WTC11 (cell line): Measurements from ENCODE around the gene WDSUB1. TPM values are rescaled to one million over a fixed set of nuclear protein-coding genes. Genes with fewer than 3 reads are reported as not detected.

ENCODE experiments used
- ATAC-seq: fragments of 200-7000 bp; cut with Tn5 transposase; 2 replicates; pipeline ENCODE4 v1.10.0; 2021; ENCODE audit warnings: mild to moderate bottlenecking, moderate library complexity
- CTCF ChIA-PET: fragments of 300-600 bp; sonication (Branson Sonifier 250); formaldehyde crosslinking; loops from one replicate; lab custom pipeline; 2021; ENCODE audit warnings: antibody characterized with exemption; lab: Charles Lee
- POLR2A ChIA-PET: fragments of 350-600 bp; sonication (Branson Sonifier 250); formaldehyde crosslinking; loops from one replicate; lab custom pipeline; 2021; ENCODE audit warnings: antibody characterized with exemption; lab: Charles Lee
- DNase-seq: peaks from one replicate; pipeline ENCODE4 v3.0.0; 2021; ENCODE audit warnings: low spot score
- H3K27ac Mint-ChIP-seq: 2 replicates; pipeline ENCODE4 v1.8.0; 2021; ENCODE audit warnings: mixed read lengths
- H3K27me3 Mint-ChIP-seq: 2 replicates; pipeline ENCODE4 v1.8.0; 2021; ENCODE audit warnings: low read depth, mild to moderate bottlenecking, moderate library complexity, mixed read lengths
- H3K36me3 Mint-ChIP-seq: 2 replicates; pipeline ENCODE4 v1.8.0; 2021; ENCODE audit warnings: mixed read lengths
- H3K4me1 Mint-ChIP-seq: 2 replicates; pipeline ENCODE4 v1.8.0; 2022; ENCODE audit warnings: mixed read lengths
- H3K4me3 Mint-ChIP-seq: 2 replicates; pipeline ENCODE4 v1.8.0; 2021; ENCODE audit warnings: mild to moderate bottlenecking, moderate library complexity, mixed read lengths
- H3K9me3 Mint-ChIP-seq: 2 replicates; pipeline ENCODE4 v1.8.0; 2021; ENCODE audit warnings: mixed read lengths
- ETV6 ChIP-seq: sonication (generic); formaldehyde crosslinking; IDR thresholded peaks from 2 replicates; pipeline ENCODE4 v1.8.1; 2022; ENCODE audit warnings: mild to moderate bottlenecking, missing genetic modification reagents
- NR1H2 ChIP-seq: sonication (generic); formaldehyde crosslinking; IDR thresholded peaks from 2 replicates; pipeline ENCODE4 v1.9.0; 2021; ENCODE audit warnings: mild to moderate bottlenecking, moderate library complexity, missing genetic modification reagents
- NR2C2 ChIP-seq: sonication (generic); formaldehyde crosslinking; IDR thresholded peaks from 2 replicates; pipeline ENCODE4 v1.8.0; 2022; ENCODE audit warnings: mild to moderate bottlenecking, missing genetic modification reagents
- SMAD4 ChIP-seq: sonication (generic); formaldehyde crosslinking; IDR thresholded peaks from 2 replicates; pipeline ENCODE4 v1.8.0; 2022; ENCODE audit warnings: mild to moderate bottlenecking, missing genetic modification reagents
- SOX15 ChIP-seq: fragments of 250-450 bp; sonication (Bioruptor Pico); IDR thresholded peaks from 2 replicates; pipeline ENCODE4 v1.9.0; 2021; ENCODE audit warnings: mild to moderate bottlenecking
- TCF7 ChIP-seq: sonication (generic); formaldehyde crosslinking; IDR thresholded peaks from 2 replicates; pipeline ENCODE4 v1.8.0; 2022; ENCODE audit warnings: mild to moderate bottlenecking, low read depth, missing genetic modification reagents, moderate library complexity
- TEAD4 ChIP-seq: sonication (generic); formaldehyde crosslinking; IDR thresholded peaks from 2 replicates; pipeline ENCODE4 v1.8.0; 2022; ENCODE audit warnings: mild to moderate bottlenecking, missing genetic modification reagents
- TP53 ChIP-seq: sonication (generic); formaldehyde crosslinking; IDR thresholded peaks from 2 replicates; pipeline ENCODE4 v1.8.1; 2023; ENCODE audit warnings: mild to moderate bottlenecking, missing genetic modification reagents
- ZNF138 ChIP-seq: sonication (generic); formaldehyde crosslinking; conservative IDR thresholded peaks from 2 replicates; pipeline ENCODE4 v1.8.1; 2022; ENCODE audit warnings: mild to moderate bottlenecking, moderate library complexity, missing genetic modification reagents
- ZNF232 ChIP-seq: sonication (generic); formaldehyde crosslinking; IDR thresholded peaks from 2 replicates; pipeline ENCODE4 v1.8.0; 2022; ENCODE audit warnings: mild to moderate bottlenecking, missing genetic modification reagents
- ZNF317 ChIP-seq: sonication (generic); formaldehyde crosslinking; IDR thresholded peaks from 2 replicates; pipeline ENCODE4 v1.8.1; 2023; ENCODE audit warnings: low read depth, mild to moderate bottlenecking, moderate library complexity, missing genetic modification reagents, borderline replicate concordance
- ZNF396 ChIP-seq: fragments of 250-450 bp; sonication (Bioruptor Pico); IDR thresholded peaks from 2 replicates; pipeline ENCODE4 v1.8.0; 2021; ENCODE audit warnings: mild to moderate bottlenecking, moderate library complexity, borderline replicate concordance
- ZNF416 ChIP-seq: fragments of 250-450 bp; sonication (Bioruptor Pico); IDR thresholded peaks from 2 replicates; pipeline ENCODE4 v1.9.0; 2021; ENCODE audit warnings: mild to moderate bottlenecking, inconsistent platforms
- total RNA-seq: library from RNA; stranded (reverse); gene quantifications from 3 replicates; pipeline ENCODE4 v1.2.3, GENCODE V29; 2021
- TF ChIP-seq, protein P1 (sequence below): sonication (generic); formaldehyde crosslinking; IDR thresholded peaks from 2 replicates; pipeline ENCODE4 v1.8.0; 2022; ENCODE audit warnings: mild to moderate bottlenecking, missing genetic modification reagents
- TF ChIP-seq, protein P2 (sequence below): sonication (generic); formaldehyde crosslinking; IDR thresholded peaks from 2 replicates; pipeline ENCODE4 v1.8.1; 2022; ENCODE audit warnings: mild to moderate bottlenecking, moderate library complexity, missing genetic modification reagents
- TF ChIP-seq, protein P3 (sequence below): sonication (generic); formaldehyde crosslinking; IDR thresholded peaks from 2 replicates; pipeline ENCODE4 v1.8.1; 2023; ENCODE audit warnings: mild to moderate bottlenecking, missing genetic modification reagents
- TF ChIP-seq, protein P4 (sequence below): sonication (generic); formaldehyde crosslinking; IDR thresholded peaks from 2 replicates; pipeline ENCODE4 v1.8.1; 2023; ENCODE audit warnings: mild to moderate bottlenecking, missing genetic modification reagents, borderline replicate concordance
- TF ChIP-seq, protein P5 (sequence below): sonication (generic); formaldehyde crosslinking; IDR thresholded peaks from 2 replicates; pipeline ENCODE4 v1.8.0; 2022; ENCODE audit warnings: mild to moderate bottlenecking, missing genetic modification reagents
- TF ChIP-seq, protein P6 (sequence below): sonication (generic); formaldehyde crosslinking; conservative IDR thresholded peaks from 2 replicates; pipeline ENCODE4 v1.8.1; 2023; ENCODE audit warnings: mild to moderate bottlenecking, low read depth, missing genetic modification reagents, moderate library complexity
- TF ChIP-seq, protein P7 (sequence below): sonication (generic); formaldehyde crosslinking; IDR thresholded peaks from 2 replicates; pipeline ENCODE4 v1.8.1; 2022; ENCODE audit warnings: low read depth, missing genetic modification reagents, borderline replicate concordance

WDSUB1 gene
- total RNA-seq, 1 experiment from 2014 or later = 5.8 TPM

DNA sequence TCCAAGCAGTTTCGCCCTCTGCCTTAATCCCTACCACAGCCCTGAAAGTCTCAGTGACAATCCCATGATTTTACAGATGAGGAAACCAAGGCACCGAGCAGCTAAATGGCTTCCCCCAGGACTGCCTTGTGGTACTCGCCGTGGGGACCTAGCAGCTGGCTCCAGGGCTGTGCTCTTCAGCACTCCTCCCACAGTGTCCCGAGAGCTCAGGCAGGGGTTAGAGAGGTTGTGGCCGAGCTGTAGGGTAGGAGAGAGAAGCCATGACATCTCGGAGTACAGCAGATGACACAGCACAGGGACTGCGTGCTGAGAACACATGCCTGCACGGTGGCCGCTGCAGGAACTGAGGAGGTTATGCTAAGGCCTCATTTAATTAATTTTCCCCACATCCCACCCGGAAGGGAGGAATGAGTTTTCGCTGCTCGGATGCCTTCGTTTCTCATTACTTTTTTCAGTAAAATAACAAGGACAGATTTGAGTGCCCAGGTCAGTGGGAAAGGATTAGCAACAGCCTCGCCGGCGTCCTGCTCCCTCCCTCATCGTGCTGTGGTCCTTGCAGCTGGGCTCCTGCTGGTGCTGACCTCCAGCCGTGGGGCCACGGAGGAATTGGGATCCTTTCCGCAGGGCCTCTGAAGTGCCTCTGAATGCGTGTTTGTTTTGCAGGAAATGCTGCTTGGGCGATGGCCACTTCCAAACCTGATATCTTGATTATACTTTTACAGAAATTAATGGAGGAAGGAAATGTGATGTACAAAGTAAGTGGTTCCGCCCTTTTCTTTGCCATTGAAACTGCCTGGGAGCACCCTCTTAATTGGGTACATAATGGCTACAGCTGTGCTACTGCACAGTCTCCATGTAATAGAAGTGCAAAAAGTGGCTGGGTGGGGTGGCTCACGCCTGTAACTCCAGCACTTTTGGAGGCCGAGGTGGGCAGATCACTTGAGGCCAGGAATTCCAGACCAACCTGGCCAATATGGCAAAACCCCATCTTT lies 61.2 kb downstream of the WDSUB1 start:
- H3K4me1 Mint-ChIP-seq = peaks cover 5% of the 10 kb centered on the region; the same call in 1 of the 2 replicates
- H3K27me3 Mint-ChIP-seq = no peaks in the 10 kb centered on the region
- H3K36me3 Mint-ChIP-seq = peaks cover 7% of the 10 kb centered on the region
- ChIA-PET POLR2A (no interaction called here), CTCF (interaction anchor here (1.2 kb wide), 1 partner anchor 14 kb away, joined by 3 read pairs; no protein-coding TSS in a partner anchor)
- ATAC-seq = no peak
- H3K4me3 Mint-ChIP-seq = no peak overlapping the region
- TF ChIP-seq, protein P1, sequence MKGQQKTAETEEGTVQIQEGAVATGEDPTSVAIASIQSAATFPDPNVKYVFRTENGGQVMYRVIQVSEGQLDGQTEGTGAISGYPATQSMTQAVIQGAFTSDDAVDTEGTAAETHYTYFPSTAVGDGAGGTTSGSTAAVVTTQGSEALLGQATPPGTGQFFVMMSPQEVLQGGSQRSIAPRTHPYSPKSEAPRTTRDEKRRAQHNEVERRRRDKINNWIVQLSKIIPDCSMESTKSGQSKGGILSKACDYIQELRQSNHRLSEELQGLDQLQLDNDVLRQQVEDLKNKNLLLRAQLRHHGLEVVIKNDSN = no peak
- TF ChIP-seq, protein P2, sequence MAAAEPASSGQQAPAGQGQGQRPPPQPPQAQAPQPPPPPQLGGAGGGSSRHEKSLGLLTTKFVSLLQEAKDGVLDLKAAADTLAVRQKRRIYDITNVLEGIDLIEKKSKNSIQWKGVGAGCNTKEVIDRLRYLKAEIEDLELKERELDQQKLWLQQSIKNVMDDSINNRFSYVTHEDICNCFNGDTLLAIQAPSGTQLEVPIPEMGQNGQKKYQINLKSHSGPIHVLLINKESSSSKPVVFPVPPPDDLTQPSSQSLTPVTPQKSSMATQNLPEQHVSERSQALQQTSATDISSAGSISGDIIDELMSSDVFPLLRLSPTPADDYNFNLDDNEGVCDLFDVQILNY (CRISPR knock-in tag) = no peak
- TF ChIP-seq ZNF416 (CRISPR knock-in tag) = no peak
- TF ChIP-seq ETV6 (CRISPR knock-in tag) = no peak
- no peak for TF ChIP-seq SOX15
- TF ChIP-seq, protein P3, sequence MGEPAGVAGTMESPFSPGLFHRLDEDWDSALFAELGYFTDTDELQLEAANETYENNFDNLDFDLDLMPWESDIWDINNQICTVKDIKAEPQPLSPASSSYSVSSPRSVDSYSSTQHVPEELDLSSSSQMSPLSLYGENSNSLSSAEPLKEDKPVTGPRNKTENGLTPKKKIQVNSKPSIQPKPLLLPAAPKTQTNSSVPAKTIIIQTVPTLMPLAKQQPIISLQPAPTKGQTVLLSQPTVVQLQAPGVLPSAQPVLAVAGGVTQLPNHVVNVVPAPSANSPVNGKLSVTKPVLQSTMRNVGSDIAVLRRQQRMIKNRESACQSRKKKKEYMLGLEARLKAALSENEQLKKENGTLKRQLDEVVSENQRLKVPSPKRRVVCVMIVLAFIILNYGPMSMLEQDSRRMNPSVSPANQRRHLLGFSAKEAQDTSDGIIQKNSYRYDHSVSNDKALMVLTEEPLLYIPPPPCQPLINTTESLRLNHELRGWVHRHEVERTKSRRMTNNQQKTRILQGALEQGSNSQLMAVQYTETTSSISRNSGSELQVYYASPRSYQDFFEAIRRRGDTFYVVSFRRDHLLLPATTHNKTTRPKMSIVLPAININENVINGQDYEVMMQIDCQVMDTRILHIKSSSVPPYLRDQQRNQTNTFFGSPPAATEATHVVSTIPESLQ (CRISPR knock-in tag) = no peak
- TF ChIP-seq SMAD4 (CRISPR knock-in tag) = no peak
- TF ChIP-seq TEAD4 (CRISPR knock-in tag) = no peak
- TF ChIP-seq, protein P4, sequence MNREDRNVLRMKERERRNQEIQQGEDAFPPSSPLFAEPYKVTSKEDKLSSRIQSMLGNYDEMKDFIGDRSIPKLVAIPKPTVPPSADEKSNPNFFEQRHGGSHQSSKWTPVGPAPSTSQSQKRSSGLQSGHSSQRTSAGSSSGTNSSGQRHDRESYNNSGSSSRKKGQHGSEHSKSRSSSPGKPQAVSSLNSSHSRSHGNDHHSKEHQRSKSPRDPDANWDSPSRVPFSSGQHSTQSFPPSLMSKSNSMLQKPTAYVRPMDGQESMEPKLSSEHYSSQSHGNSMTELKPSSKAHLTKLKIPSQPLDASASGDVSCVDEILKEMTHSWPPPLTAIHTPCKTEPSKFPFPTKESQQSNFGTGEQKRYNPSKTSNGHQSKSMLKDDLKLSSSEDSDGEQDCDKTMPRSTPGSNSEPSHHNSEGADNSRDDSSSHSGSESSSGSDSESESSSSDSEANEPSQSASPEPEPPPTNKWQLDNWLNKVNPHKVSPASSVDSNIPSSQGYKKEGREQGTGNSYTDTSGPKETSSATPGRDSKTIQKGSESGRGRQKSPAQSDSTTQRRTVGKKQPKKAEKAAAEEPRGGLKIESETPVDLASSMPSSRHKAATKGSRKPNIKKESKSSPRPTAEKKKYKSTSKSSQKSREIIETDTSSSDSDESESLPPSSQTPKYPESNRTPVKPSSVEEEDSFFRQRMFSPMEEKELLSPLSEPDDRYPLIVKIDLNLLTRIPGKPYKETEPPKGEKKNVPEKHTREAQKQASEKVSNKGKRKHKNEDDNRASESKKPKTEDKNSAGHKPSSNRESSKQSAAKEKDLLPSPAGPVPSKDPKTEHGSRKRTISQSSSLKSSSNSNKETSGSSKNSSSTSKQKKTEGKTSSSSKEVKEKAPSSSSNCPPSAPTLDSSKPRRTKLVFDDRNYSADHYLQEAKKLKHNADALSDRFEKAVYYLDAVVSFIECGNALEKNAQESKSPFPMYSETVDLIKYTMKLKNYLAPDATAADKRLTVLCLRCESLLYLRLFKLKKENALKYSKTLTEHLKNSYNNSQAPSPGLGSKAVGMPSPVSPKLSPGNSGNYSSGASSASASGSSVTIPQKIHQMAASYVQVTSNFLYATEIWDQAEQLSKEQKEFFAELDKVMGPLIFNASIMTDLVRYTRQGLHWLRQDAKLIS = no peak
- no peak for TF ChIP-seq TCF7
- TF ChIP-seq NR2C2 = no peak
- TF ChIP-seq TP53 (CRISPR knock-in tag) = no peak
- TF ChIP-seq, protein P5, sequence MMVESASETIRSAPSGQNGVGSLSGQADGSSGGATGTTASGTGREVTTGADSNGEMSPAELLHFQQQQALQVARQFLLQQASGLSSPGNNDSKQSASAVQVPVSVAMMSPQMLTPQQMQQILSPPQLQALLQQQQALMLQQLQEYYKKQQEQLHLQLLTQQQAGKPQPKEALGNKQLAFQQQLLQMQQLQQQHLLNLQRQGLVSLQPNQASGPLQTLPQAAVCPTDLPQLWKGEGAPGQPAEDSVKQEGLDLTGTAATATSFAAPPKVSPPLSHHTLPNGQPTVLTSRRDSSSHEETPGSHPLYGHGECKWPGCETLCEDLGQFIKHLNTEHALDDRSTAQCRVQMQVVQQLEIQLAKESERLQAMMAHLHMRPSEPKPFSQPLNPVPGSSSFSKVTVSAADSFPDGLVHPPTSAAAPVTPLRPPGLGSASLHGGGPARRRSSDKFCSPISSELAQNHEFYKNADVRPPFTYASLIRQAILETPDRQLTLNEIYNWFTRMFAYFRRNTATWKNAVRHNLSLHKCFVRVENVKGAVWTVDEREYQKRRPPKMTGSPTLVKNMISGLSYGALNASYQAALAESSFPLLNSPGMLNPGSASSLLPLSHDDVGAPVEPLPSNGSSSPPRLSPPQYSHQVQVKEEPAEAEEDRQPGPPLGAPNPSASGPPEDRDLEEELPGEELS (CRISPR knock-in tag) = no peak
- TF ChIP-seq, protein P6, sequence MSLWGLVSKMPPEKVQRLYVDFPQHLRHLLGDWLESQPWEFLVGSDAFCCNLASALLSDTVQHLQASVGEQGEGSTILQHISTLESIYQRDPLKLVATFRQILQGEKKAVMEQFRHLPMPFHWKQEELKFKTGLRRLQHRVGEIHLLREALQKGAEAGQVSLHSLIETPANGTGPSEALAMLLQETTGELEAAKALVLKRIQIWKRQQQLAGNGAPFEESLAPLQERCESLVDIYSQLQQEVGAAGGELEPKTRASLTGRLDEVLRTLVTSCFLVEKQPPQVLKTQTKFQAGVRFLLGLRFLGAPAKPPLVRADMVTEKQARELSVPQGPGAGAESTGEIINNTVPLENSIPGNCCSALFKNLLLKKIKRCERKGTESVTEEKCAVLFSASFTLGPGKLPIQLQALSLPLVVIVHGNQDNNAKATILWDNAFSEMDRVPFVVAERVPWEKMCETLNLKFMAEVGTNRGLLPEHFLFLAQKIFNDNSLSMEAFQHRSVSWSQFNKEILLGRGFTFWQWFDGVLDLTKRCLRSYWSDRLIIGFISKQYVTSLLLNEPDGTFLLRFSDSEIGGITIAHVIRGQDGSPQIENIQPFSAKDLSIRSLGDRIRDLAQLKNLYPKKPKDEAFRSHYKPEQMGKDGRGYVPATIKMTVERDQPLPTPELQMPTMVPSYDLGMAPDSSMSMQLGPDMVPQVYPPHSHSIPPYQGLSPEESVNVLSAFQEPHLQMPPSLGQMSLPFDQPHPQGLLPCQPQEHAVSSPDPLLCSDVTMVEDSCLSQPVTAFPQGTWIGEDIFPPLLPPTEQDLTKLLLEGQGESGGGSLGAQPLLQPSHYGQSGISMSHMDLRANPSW (CRISPR knock-in tag) = no peak
- no peak for TF ChIP-seq ZNF138 (CRISPR knock-in tag)
- TF ChIP-seq ZNF232 (CRISPR knock-in tag) = no peak
- no peak for TF ChIP-seq ZNF396 (CRISPR knock-in tag)
- TF ChIP-seq, protein P7, sequence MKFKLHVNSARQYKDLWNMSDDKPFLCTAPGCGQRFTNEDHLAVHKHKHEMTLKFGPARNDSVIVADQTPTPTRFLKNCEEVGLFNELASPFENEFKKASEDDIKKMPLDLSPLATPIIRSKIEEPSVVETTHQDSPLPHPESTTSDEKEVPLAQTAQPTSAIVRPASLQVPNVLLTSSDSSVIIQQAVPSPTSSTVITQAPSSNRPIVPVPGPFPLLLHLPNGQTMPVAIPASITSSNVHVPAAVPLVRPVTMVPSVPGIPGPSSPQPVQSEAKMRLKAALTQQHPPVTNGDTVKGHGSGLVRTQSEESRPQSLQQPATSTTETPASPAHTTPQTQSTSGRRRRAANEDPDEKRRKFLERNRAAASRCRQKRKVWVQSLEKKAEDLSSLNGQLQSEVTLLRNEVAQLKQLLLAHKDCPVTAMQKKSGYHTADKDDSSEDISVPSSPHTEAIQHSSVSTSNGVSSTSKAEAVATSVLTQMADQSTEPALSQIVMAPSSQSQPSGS = no peak
- TF ChIP-seq ZNF317 (CRISPR knock-in tag) = no peak
- TF ChIP-seq NR1H2 (CRISPR knock-in tag) = no peak
- no peak overlapping the region for H3K27ac Mint-ChIP-seq
- no peaks in the 10 kb centered on the region for H3K9me3 Mint-ChIP-seq
- DNase-seq = no peak
